HCT116 (cell line): Measurements from ENCODE around the gene TMEM63A. TPM values are rescaled to one million over a fixed set of nuclear protein-coding genes. Genes with fewer than 3 reads are reported as not detected.

Source experiments
- ATAC-seq: fragments of 200-7000 bp; cut with Tn5 transposase; 2 replicates; pipeline ENCODE4 v1.9.1; 2020; ENCODE audit warnings: mild to moderate bottlenecking, moderate library complexity
- BruUV-seq: library from RNA; stranded (reverse); fragments of 400-500 nt; replicated peaks from 2 replicates; lab custom pipeline; 2021; lab: Mats Ljungman, UMichigan
- CTCF ChIA-PET: fragments of 300-600 bp; sonication (Branson Sonifier 250); formaldehyde crosslinking; loops from one replicate; lab custom pipeline; 2021; ENCODE audit warnings: antibody characterized with exemption; lab: Charles Lee
- POLR2A ChIA-PET: fragments of 300-600, 350-600 bp; sonication (Branson Sonifier 250); formaldehyde crosslinking; loops from one replicate; lab custom pipeline; 2021; ENCODE audit warnings: antibody characterized with exemption; lab: Charles Lee
- RAD21 ChIA-PET, 2 experiments: fragments of 300-600 bp; sonication (Branson Sonifier 250); formaldehyde crosslinking; loops; one replicate each; lab custom pipeline; 2023; ENCODE audit warnings: low total read pairs in 2 of 2; ENCODE audit not compliant: uncharacterized antibody in 2 of 2, unreplicated experiment in 2 of 2, low non-redundant PET in 1 of 2; lab: Charles Lee
- DNase-seq: peaks from one replicate; pipeline ENCODE4 v3.0.0-alpha.2; 2010; ENCODE audit warnings: low read depth, low spot score
- H2AFZ ChIP-seq: fragments of 200-600 bp; shearing (Covaris generic), sonication (generic); 2 replicates; pipeline ENCODE4 v1.6.1; 2017; ENCODE audit warnings: low read depth, mixed run types, mixed read lengths, antibody characterized with exemption, low read length; ENCODE audit not compliant: poor library complexity, severe bottlenecking
- H3K27ac ChIP-seq: 2 replicates; pipeline ENCODE4 v1.5.1; 2012; ENCODE audit warnings: low read depth, low read length
- H3K27me3 ChIP-seq: fragments of 200-600 bp; sonication (generic); 2 replicates; pipeline ENCODE4 v1.6.1; 2016; ENCODE audit warnings: mixed run types, low read length, mixed read lengths; ENCODE audit not compliant: insufficient read depth
- H3K36me3 ChIP-seq, 2 experiments: fragments of 200-500 bp in 1 of 2; fragments of 200-600 bp in 1 of 2; sonication (Bioruptor generic) in 1 of 2; sonication (generic) in 1 of 2; 2 replicates each; pipeline versions ENCODE4 v1.5.1 to v1.6.1; 2014 to 2016; ENCODE audit warnings: low read length in 2 of 2, inconsistent platforms in 1 of 2, mixed read lengths in 1 of 2, mixed run types in 1 of 2; ENCODE audit not compliant: insufficient read depth in 2 of 2, control insufficient read depth in 1 of 2
- H3K4me1 ChIP-seq, 2 experiments: fragments of 200-600 bp in 1 of 2; sonication (generic) in 1 of 2; 2 replicates each; pipeline versions ENCODE4 v1.5.1 to v1.6.1; 2012 to 2017; ENCODE audit warnings: low read length in 2 of 2, inconsistent platforms in 1 of 2, mild to moderate bottlenecking in 1 of 2, mixed read lengths in 1 of 2, mixed run types in 1 of 2, moderate library complexity in 1 of 2; ENCODE audit not compliant: insufficient read depth in 2 of 2, control insufficient read depth in 1 of 2
- H3K4me2 ChIP-seq: fragments of 200-600 bp; sonication (generic); 2 replicates; pipeline ENCODE4 v1.6.1; 2017; ENCODE audit warnings: mixed run types, low read length, mixed read lengths
- H3K4me3 ChIP-seq, 2 experiments: fragments of 200-600 bp in 1 of 2; sonication (generic) in 1 of 2; replicated peaks in 1 of 2; 2 replicates each; pipeline ENCODE4 v1.5.1; 2011 to 2016; ENCODE audit warnings: low read length in 2 of 2, control low read depth in 1 of 2, low read depth in 1 of 2, mild to moderate bottlenecking in 1 of 2, mixed read lengths in 1 of 2, mixed run types in 1 of 2
- H3K79me2 ChIP-seq: fragments of 200-600 bp; sonication (generic); 2 replicates; pipeline ENCODE4 v1.6.1; 2017; ENCODE audit warnings: mild to moderate bottlenecking, mixed run types, low read length, moderate library complexity, mixed read lengths; ENCODE audit not compliant: insufficient read depth
- H3K9ac ChIP-seq: fragments of 200-600 bp; sonication (generic); 2 replicates; pipeline ENCODE4 v1.6.1; 2016; ENCODE audit warnings: low read length, mixed read lengths
- H3K9me2 ChIP-seq: fragments of 200-600 bp; sonication (generic), shearing (Covaris generic); 2 replicates; pipeline ENCODE4 v1.6.1; 2017; ENCODE audit warnings: mixed run types, mild to moderate bottlenecking, moderate library complexity; ENCODE audit not compliant: insufficient read depth
- H3K9me3 ChIP-seq, 2 experiments: fragments of 200-500 bp in 1 of 2; fragments of 200-600 bp in 1 of 2; sonication (Bioruptor generic) in 1 of 2; sonication (generic) in 1 of 2; 2 replicates each; pipeline ENCODE4 v1.6.1; 2014 to 2017; ENCODE audit warnings: low read length in 2 of 2, mixed read lengths in 2 of 2, inconsistent platforms in 1 of 2, low read depth in 1 of 2, mild to moderate bottlenecking in 1 of 2, mixed run types in 1 of 2, moderate library complexity in 1 of 2; ENCODE audit not compliant: control insufficient read depth in 1 of 2, insufficient read depth in 1 of 2
- H4K20me1 ChIP-seq: fragments of 200-600 bp; sonication (generic), shearing (Covaris generic); 2 replicates; pipeline ENCODE4 v1.6.1; 2017; ENCODE audit warnings: mixed run types, mild to moderate bottlenecking, moderate library complexity; ENCODE audit not compliant: insufficient read depth
- CEBPB ChIP-seq: IDR thresholded peaks from 2 replicates; pipeline ENCODE4 v1.6.1; 2012; ENCODE audit warnings: low read depth
- CTCF ChIP-seq, 3 experiments: fragments of 200-600 bp in 1 of 3; sonication (generic) in 1 of 3; IDR thresholded peaks in 2 of 3; conservative IDR thresholded peaks in 1 of 3; 2 replicates each; pipeline ENCODE4 v1.5.1; 2012 to 2017; ENCODE audit warnings: low read depth in 2 of 3, low read length in 2 of 3, antibody characterized with exemption in 1 of 3, borderline replicate concordance in 1 of 3, control low read depth in 1 of 3, mild to moderate bottlenecking in 1 of 3, mixed read lengths in 1 of 3, mixed run types in 1 of 3, moderate library complexity in 1 of 3; ENCODE audit not compliant: insufficient read depth in 1 of 3
- EZH2 ChIP-seq: fragments of 200-600 bp; sonication (generic); IDR thresholded peaks from 2 replicates; pipeline ENCODE4 v1.6.1; 2017; ENCODE audit warnings: antibody characterized with exemption, mixed run types
- FOSL1 ChIP-seq: IDR thresholded peaks from 2 replicates; pipeline ENCODE4 v1.6.1; 2012; ENCODE audit warnings: low read depth
- POLR2A ChIP-seq: IDR thresholded peaks from 2 replicates; pipeline ENCODE4 v1.7.0; 2011; ENCODE audit warnings: borderline replicate concordance; ENCODE audit not compliant: insufficient read depth, insufficient read length; ENCODE audit errors: extremely low read depth
- POLR2AphosphoS5 ChIP-seq: IDR thresholded peaks from 2 replicates; pipeline ENCODE4 v1.6.1; 2011; ENCODE audit warnings: mild to moderate bottlenecking, low read depth, low read length, moderate library complexity
- SIN3A ChIP-seq: IDR thresholded peaks from 2 replicates; pipeline ENCODE4 v1.6.1; 2012; ENCODE audit warnings: low read depth
- SP1 ChIP-seq: IDR thresholded peaks from 2 replicates; pipeline ENCODE4 v1.6.1; 2012; ENCODE audit warnings: low read depth
- intact Hi-C: fragments of 100-400 bp; cut with micrococcal nuclease; formaldehyde crosslinking; loops from 2 replicates; pipeline ENCODE4 v1.10.0; 2022
- total RNA-seq: library from RNA; stranded (reverse); gene quantifications from one replicate; pipeline ENCODE4 v1.2.1, GENCODE V29; 2021; ENCODE audit not compliant: unreplicated experiment
- TF ChIP-seq, protein P1 (sequence below): IDR thresholded peaks from 2 replicates; pipeline ENCODE4 v1.6.1; 2011; ENCODE audit warnings: mild to moderate bottlenecking, low read length, moderate library complexity; ENCODE audit not compliant: insufficient replicate concordance; ENCODE audit errors: extremely low read depth

The TMEM63A gene
- total RNA-seq, 1 experiment from 2014 or later: 24.4 TPM

DNA sequence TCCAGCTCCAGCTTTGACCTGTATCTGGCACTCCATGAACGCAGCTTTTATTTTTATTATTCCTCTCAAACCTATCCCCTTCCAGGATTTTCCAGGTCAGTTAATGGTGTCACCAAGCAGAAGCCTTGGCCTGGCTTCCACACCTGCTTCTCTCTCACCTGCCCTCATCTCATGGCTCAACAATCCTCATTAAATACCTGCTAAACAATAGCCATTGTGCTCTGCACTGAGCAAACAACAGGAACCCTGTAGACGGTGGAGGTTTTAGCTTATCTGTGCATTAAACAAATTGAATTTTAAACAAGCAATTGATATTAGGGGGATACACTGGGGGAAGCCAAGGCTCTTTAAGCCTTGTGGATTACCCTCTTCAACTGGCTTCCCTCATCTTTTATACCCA lies 26.6 kb upstream of the TMEM63A start:
- intact Hi-C loops: no loop called here
- ChIA-PET POLR2A (interaction anchor here (1.3 kb wide), 1 partner anchor 15 kb away, joined by 3 read pairs; the partner anchor contains the start of gene PYCR2), CTCF (no interaction called here)
- no TSS peak for BruUV-seq
- Histone ChIP-seq H3K4me1 (peaks cover 0 to 11% of the 10 kb centered on the region in 2 experiments; a peak in 3 of 4 replicates), H3K9me3 (no peaks in the 10 kb centered on the region), H3K79me2 (no peaks in the 10 kb centered on the region), H3K9me2 (no peaks in the 10 kb centered on the region), H3K27ac (no peak overlapping the region), H4K20me1 (no peaks in the 10 kb centered on the region), H3K4me3 (no peak overlapping the region), H3K27me3 (no peaks in the 10 kb centered on the region), H3K4me2 (no peak overlapping the region)
- no peak for ATAC-seq
- TF ChIP-seq SIN3A (no peak), FOSL1 (no peak), POLR2AphosphoS5 (no peak), SP1 (no peak), CTCF (IDR thresholded peaks at IDR 0.05 in 2 of 3, conservative IDR thresholded peaks at IDR 0.05 in 1 of 3; ENCODE audit: borderline replicate concordance in 1 of 3, insufficient read depth in 1 of 3, low read depth in 2 of 3, low read length in 2 of 3) (no peak), POLR2A (no peak), CEBPB (no peak), EZH2 (no peak)
- TF ChIP-seq, protein P1, sequence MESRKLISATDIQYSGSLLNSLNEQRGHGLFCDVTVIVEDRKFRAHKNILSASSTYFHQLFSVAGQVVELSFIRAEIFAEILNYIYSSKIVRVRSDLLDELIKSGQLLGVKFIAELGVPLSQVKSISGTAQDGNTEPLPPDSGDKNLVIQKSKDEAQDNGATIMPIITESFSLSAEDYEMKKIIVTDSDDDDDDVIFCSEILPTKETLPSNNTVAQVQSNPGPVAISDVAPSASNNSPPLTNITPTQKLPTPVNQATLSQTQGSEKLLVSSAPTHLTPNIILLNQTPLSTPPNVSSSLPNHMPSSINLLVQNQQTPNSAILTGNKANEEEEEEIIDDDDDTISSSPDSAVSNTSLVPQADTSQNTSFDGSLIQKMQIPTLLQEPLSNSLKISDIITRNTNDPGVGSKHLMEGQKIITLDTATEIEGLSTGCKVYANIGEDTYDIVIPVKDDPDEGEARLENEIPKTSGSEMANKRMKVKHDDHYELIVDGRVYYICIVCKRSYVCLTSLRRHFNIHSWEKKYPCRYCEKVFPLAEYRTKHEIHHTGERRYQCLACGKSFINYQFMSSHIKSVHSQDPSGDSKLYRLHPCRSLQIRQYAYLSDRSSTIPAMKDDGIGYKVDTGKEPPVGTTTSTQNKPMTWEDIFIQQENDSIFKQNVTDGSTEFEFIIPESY: no peak
- TF ChIP-seq, all 23 proteins: peak for 0
- Histone ChIP-seq H3K36me3 (no peaks in the 10 kb centered on the region), H3K9ac (no peak overlapping the region), H2AFZ (no peak overlapping the region)
- DNase-seq: no peak
- RAD21 ChIA-PET: no interaction called here
